ENCODE measurements around the gene NOP9.

DNA sequence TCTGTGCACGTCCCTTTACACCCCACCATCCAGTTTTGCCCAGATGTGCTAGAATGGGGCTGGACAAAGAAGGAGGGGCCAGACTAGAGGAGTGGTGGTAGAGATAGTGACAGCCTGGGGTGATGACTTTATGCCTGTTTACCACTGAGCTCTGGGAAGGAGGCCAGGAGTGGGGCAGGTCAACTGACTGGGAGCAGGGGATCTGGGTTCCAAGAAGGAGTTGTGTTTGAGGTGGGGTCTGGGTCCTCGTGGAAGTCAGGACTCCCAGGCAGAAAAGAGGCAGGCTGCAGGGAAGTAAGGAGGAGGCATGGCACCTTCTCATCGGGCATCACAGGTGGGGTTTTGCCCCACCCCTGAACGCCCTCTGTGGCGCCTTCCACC is 10.6 kb downstream of the NOP9 start:
- TF ChIP-seq, protein P1, sequence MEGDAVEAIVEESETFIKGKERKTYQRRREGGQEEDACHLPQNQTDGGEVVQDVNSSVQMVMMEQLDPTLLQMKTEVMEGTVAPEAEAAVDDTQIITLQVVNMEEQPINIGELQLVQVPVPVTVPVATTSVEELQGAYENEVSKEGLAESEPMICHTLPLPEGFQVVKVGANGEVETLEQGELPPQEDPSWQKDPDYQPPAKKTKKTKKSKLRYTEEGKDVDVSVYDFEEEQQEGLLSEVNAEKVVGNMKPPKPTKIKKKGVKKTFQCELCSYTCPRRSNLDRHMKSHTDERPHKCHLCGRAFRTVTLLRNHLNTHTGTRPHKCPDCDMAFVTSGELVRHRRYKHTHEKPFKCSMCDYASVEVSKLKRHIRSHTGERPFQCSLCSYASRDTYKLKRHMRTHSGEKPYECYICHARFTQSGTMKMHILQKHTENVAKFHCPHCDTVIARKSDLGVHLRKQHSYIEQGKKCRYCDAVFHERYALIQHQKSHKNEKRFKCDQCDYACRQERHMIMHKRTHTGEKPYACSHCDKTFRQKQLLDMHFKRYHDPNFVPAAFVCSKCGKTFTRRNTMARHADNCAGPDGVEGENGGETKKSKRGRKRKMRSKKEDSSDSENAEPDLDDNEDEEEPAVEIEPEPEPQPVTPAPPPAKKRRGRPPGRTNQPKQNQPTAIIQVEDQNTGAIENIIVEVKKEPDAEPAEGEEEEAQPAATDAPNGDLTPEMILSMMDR (IDR thresholded peaks at IDR 0.05), result no peak
- TF ChIP-seq POLR2A (IDR thresholded peaks at IDR 0.05), result no peak

Data from sigmoid colon (tissue), 3 donors.